ENCODE results near the gene SF3B3.

DNA sequence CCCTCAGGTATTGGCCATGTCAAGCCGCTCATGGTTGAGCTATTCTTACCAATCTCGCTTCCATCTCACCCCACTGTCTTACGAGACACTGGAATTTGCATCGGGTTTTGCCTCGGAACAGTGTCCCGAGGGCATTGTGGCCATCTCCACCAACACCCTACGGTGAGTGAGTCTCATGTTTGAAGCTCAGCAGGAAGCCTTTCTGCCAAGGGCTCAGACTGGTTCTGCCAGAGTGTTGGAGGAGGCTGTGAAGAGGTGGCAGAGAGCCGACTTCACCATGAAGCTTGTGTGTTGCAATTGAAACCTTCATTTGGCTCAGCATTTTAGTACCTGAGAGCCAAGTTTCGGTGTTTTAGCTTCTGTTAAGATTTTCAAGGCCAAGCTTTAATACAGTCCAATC lies 38.0 kb downstream of the SF3B3 start:
- TF ChIP-seq EZH2 (IDR thresholded peaks at IDR 0.05; ENCODE audit: borderline replicate concordance, low read depth, low read length, severe bottlenecking): no peak
- TF ChIP-seq, protein P1, sequence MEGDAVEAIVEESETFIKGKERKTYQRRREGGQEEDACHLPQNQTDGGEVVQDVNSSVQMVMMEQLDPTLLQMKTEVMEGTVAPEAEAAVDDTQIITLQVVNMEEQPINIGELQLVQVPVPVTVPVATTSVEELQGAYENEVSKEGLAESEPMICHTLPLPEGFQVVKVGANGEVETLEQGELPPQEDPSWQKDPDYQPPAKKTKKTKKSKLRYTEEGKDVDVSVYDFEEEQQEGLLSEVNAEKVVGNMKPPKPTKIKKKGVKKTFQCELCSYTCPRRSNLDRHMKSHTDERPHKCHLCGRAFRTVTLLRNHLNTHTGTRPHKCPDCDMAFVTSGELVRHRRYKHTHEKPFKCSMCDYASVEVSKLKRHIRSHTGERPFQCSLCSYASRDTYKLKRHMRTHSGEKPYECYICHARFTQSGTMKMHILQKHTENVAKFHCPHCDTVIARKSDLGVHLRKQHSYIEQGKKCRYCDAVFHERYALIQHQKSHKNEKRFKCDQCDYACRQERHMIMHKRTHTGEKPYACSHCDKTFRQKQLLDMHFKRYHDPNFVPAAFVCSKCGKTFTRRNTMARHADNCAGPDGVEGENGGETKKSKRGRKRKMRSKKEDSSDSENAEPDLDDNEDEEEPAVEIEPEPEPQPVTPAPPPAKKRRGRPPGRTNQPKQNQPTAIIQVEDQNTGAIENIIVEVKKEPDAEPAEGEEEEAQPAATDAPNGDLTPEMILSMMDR (IDR thresholded peaks at IDR 0.05; ENCODE audit: extremely low read depth in 1 of 2, insufficient read depth in 1 of 2, low read depth in 1 of 2, low read length in 2 of 2): no peak

Measured in endothelial cell of umbilical vein (primary cell).